K562 (cell line): Measurements from ENCODE around the gene ATF4. TPM values are rescaled to one million over a fixed set of nuclear protein-coding genes. Genes with fewer than 3 reads are reported as not detected.
A peak's percentile ranks its signal among the peaks of the same experiment; 100 is the strongest.

Source experiments
- FOXA1 ChIP-seq: fragments of 450-650 bp; IDR thresholded peaks from 2 replicates; pipeline ENCODE4 v1.6.1; 2016; ENCODE audit warnings: mild to moderate bottlenecking, borderline replicate concordance
- FUS ChIP-seq: fragments of 200-400 bp; formaldehyde crosslinking; optimal IDR thresholded peaks from 2 replicates; pipeline ENCODE3; 2017; ENCODE audit warnings: low read depth, low read length
- HLTF ChIP-seq: fragments of 450-650 bp; IDR thresholded peaks from 2 replicates; pipeline ENCODE4 v1.6.1; 2016
- MAZ ChIP-seq, 2 experiments: fragments of 450-650 bp in 1 of 2; sonication (generic) in 1 of 2; formaldehyde crosslinking; IDR thresholded peaks in 1 of 2; conservative IDR thresholded peaks in 1 of 2; 2 replicates each; pipeline versions ENCODE4 v1.4.0 to v1.5.0; 2020; ENCODE audit warnings: mild to moderate bottlenecking in 1 of 2, missing genetic modification reagents in 1 of 2
- PHF20 ChIP-seq: fragments of 450-650 bp; IDR thresholded peaks from 2 replicates; pipeline ENCODE4 v1.6.1; 2018; ENCODE audit not compliant: partially characterized antibody
- POU5F1 ChIP-seq: fragments of 150-350 bp; IDR thresholded peaks from 2 replicates; pipeline ENCODE4 v1.6.1; 2014; ENCODE audit warnings: borderline replicate concordance, low read length, low read depth, mild to moderate bottlenecking; ENCODE audit not compliant: partially characterized antibody
- RBM14 ChIP-seq: fragments of 200-400 bp; formaldehyde crosslinking; IDR thresholded peaks from 2 replicates; pipeline ENCODE4 v1.6.1; 2018; ENCODE audit warnings: low read depth, mild to moderate bottlenecking, low read length, moderate library complexity, borderline replicate concordance; ENCODE audit not compliant: insufficient read depth
- RFX1 ChIP-seq: fragments of 450-650 bp; IDR thresholded peaks from 2 replicates; pipeline ENCODE4 v1.6.1; 2016; ENCODE audit warnings: mild to moderate bottlenecking, moderate library complexity
- RFX5 ChIP-seq: IDR thresholded peaks from 2 replicates; pipeline ENCODE4 v1.6.1; 2011; ENCODE audit warnings: low read depth, mild to moderate bottlenecking, improper control_type of control experiment, low read length
- SAP30 ChIP-seq: fragments of 200-600 bp; sonication (generic); IDR thresholded peaks from 2 replicates; pipeline ENCODE4 v1.6.1; 2012; ENCODE audit warnings: borderline replicate concordance, low read depth, mild to moderate bottlenecking, moderate library complexity, low read length, control low read depth, inconsistent platforms; ENCODE audit not compliant: insufficient read depth, poor library complexity, severe bottlenecking
- SMARCC2 ChIP-seq: fragments of 450-650 bp; IDR thresholded peaks from 2 replicates; pipeline ENCODE4 v1.6.1; 2017; ENCODE audit warnings: antibody characterized with exemption, moderate library complexity, mild to moderate bottlenecking, low read depth
- SP2 ChIP-seq: IDR thresholded peaks from 2 replicates; pipeline ENCODE4 v1.6.1; 2011; ENCODE audit warnings: mild to moderate bottlenecking, low read depth, low read length, moderate library complexity; ENCODE audit not compliant: poor library complexity, severe bottlenecking; ENCODE audit errors: extremely low read depth
- SREBF2 ChIP-seq: sonication (generic); formaldehyde crosslinking; IDR thresholded peaks from 2 replicates; pipeline ENCODE4 v1.4.0; 2020; ENCODE audit warnings: mild to moderate bottlenecking, missing genetic modification reagents
- YY1 ChIP-seq, 3 experiments: IDR thresholded peaks; 2 replicates each; pipeline ENCODE4 v1.6.1; 2011; ENCODE audit warnings: low read length in 2 of 3, mild to moderate bottlenecking in 2 of 3, moderate library complexity in 2 of 3, borderline replicate concordance in 1 of 3, control low read depth in 1 of 3, low read depth in 1 of 3; ENCODE audit not compliant: insufficient read depth in 3 of 3, insufficient replicate concordance in 2 of 3, control insufficient read depth in 1 of 3, insufficient read length in 1 of 3; ENCODE audit errors: extremely low read depth in 1 of 3
- ZNF184 ChIP-seq: sonication (generic); formaldehyde crosslinking; IDR thresholded peaks from 2 replicates; pipeline ENCODE4 v1.5.0; 2020; ENCODE audit warnings: missing genetic modification reagents
- ZNF324 ChIP-seq: fragments of 250-450 bp; sonication (Bioruptor Pico); IDR thresholded peaks from 2 replicates; pipeline ENCODE4 v1.4.0; 2020; ENCODE audit warnings: mild to moderate bottlenecking
- ZNF354B ChIP-seq: fragments of 250-450 bp; sonication (Bioruptor Pico); IDR thresholded peaks from 2 replicates; pipeline ENCODE4 v1.4.0; 2020
- ZNF408 ChIP-seq: fragments of 250-450 bp; sonication (Bioruptor Pico); IDR thresholded peaks from 2 replicates; pipeline ENCODE4 v1.4.0; 2020; ENCODE audit warnings: low read depth, mild to moderate bottlenecking, moderate library complexity
- polyA plus RNA-seq, 8 experiments: library from polyadenylated mRNA; depleted of rRNA in 4 of 8; stranded (reverse) in 5 of 8; unstranded in 3 of 8; fragments of >200 nt; fragmentation: Nextera tagmentation in 2 of 8; fragmentation: Illumina TruSeq in 1 of 8; extraction: Ambion mirVana in 2 of 8; extraction: Trizol in 1 of 8; gene quantifications; 2 replicates each; pipeline versions ENCODE4 v1.2.1 to v1.2.3, GENCODE V29; 2011 to 2014; ENCODE audit warnings: inconsistent platforms in 1 of 8, missing spikeins in 1 of 8
- total RNA-seq, 7 experiments: library from RNA; depleted of rRNA in 6 of 7; stranded (reverse); fragments of >200 nt in 6 of 7; fragmentation: Illumina TruSeq in 2 of 7; extraction: Trizol in 2 of 7; gene quantifications; 2 replicates each; pipeline versions ENCODE4 v1.2.1 to v1.2.3, GENCODE V29; 2011 to 2021; ENCODE audit warnings: low replicate concordance in 1 of 7
- TF ChIP-seq, protein P1 (sequence below): fragments of 250-450 bp; sonication (Bioruptor Pico); IDR thresholded peaks from 2 replicates; pipeline ENCODE4 v1.4.0; 2020; ENCODE audit warnings: borderline replicate concordance
- TF ChIP-seq, protein P2 (sequence below): fragments of 450-650 bp; IDR thresholded peaks from 2 replicates; pipeline ENCODE4 v1.6.1; 2018; ENCODE audit not compliant: partially characterized antibody
- TF ChIP-seq, protein P3 (sequence below): fragments of 200-800 bp; sonication (Bioruptor generic); IDR thresholded peaks from 2 replicates; pipeline ENCODE4 v1.6.1; 2017; ENCODE audit warnings: missing genetic modification characterization, missing compliant biosample characterization

Gene ATF4
- total and polyA plus RNA-seq, 9 of the 15 experiments (the other 6 are each of a cell fraction or from before 2014, with no cell fraction given): 93.1 to 723 (median 355) TPM

DNA sequence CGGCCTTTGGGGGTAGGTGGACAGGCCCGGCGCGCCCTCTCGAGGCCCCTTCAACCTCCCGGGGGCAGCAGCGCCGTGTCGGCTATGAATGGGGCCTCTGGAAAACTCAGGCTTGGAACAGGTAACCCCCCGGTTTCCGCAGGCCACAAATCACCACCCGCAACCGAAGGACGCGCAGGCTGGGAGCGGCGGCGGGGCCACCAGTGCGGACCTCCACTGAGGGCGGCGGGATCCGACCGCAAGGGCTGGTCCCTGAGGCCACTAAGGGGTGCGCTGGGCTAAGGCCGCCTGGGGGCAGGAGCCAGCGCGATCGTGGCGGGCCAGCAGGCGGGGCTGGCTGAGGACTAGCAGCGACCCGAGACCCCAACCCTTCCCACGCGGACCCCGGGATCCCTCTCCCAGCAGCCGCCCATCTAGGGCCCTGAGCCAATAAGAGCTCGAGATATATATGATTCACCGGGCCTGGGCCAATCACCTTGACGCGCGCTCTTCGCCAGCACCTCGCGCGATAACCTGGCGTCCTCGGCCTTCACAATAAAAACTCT lies 609 bp upstream of the ATF4 start (continued):
- TF ChIP-seq MAZ (CRISPR knock-in tag; conservative IDR thresholded peaks at IDR 0.05 in 1 of 2, IDR thresholded peaks at IDR 0.05 in 1 of 2): peak in 1 of 2 experiments; percentile 65; a peak in 2 of 4 replicates
- TF ChIP-seq HLTF: no peak
- TF ChIP-seq PHF20: peak; percentile 17
- no peak for TF ChIP-seq FOXA1
- peak in 1 of 3 experiments; percentile 6 for TF ChIP-seq YY1 (IDR thresholded peaks at IDR 0.05; ENCODE audit: borderline replicate concordance in 1 of 3, control insufficient read depth in 1 of 3, extremely low read depth in 1 of 3, insufficient read depth in 3 of 3, insufficient read length in 1 of 3, insufficient replicate concordance in 2 of 3, low read depth in 1 of 3, low read length in 2 of 3)
- TF ChIP-seq ZNF408 (CRISPR knock-in tag): no peak
- TF ChIP-seq ZNF354B (CRISPR knock-in tag): no peak
- peak; percentile 42 for TF ChIP-seq SP2
- no peak for TF ChIP-seq RFX1
- TF ChIP-seq ZNF184 (CRISPR knock-in tag): no peak
- TF ChIP-seq, protein P1, sequence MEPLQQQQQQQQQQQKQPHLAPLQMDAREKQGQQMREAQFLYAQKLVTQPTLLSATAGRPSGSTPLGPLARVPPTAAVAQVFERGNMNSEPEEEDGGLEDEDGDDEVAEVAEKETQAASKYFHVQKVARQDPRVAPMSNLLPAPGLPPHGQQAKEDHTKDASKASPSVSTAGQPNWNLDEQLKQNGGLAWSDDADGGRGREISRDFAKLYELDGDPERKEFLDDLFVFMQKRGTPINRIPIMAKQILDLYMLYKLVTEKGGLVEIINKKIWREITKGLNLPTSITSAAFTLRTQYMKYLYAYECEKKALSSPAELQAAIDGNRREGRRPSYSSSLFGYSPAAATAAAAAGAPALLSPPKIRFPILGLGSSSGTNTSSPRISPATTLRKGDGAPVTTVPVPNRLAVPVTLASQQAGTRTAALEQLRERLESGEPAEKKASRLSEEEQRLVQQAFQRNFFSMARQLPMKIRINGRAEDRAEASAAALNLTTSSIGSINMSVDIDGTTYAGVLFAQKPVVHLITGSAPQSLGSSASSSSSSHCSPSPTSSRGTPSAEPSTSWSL (CRISPR knock-in tag): no peak
- TF ChIP-seq, protein P2, sequence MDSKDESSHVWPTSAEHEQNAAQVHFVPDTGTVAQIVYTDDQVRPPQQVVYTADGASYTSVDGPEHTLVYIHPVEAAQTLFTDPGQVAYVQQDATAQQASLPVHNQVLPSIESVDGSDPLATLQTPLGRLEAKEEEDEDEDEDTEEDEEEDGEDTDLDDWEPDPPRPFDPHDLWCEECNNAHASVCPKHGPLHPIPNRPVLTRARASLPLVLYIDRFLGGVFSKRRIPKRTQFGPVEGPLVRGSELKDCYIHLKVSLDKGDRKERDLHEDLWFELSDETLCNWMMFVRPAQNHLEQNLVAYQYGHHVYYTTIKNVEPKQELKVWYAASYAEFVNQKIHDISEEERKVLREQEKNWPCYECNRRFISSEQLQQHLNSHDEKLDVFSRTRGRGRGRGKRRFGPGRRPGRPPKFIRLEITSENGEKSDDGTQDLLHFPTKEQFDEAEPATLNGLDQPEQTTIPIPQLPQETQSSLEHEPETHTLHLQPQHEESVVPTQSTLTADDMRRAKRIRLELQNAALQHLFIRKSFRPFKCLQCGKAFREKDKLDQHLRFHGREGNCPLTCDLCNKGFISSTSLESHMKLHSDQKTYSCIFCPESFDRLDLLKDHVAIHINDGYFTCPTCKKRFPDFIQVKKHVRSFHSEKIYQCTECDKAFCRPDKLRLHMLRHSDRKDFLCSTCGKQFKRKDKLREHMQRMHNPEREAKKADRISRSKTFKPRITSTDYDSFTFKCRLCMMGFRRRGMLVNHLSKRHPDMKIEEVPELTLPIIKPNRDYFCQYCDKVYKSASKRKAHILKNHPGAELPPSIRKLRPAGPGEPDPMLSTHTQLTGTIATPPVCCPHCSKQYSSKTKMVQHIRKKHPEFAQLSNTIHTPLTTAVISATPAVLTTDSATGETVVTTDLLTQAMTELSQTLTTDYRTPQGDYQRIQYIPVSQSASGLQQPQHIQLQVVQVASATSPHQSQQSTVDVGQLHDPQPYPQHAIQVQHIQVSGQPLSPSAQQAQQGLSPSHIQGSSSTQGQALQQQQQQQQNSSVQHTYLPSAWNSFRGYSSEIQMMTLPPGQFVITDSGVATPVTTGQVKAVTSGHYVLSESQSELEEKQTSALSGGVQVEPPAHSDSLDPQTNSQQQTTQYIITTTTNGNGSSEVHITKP: no peak
- peak; percentile 13; the same call in 1 of the 2 replicates for TF ChIP-seq RFX5
- TF ChIP-seq POU5F1: no peak
- no peak for TF ChIP-seq RBM14
- TF ChIP-seq ZNF324 (CRISPR knock-in tag): no peak
- TF ChIP-seq FUS: no peak
- no peak for TF ChIP-seq SMARCC2
- TF ChIP-seq SREBF2 (CRISPR knock-in tag): no peak
- TF ChIP-seq SAP30: peak; percentile 61
- TF ChIP-seq, protein P3, sequence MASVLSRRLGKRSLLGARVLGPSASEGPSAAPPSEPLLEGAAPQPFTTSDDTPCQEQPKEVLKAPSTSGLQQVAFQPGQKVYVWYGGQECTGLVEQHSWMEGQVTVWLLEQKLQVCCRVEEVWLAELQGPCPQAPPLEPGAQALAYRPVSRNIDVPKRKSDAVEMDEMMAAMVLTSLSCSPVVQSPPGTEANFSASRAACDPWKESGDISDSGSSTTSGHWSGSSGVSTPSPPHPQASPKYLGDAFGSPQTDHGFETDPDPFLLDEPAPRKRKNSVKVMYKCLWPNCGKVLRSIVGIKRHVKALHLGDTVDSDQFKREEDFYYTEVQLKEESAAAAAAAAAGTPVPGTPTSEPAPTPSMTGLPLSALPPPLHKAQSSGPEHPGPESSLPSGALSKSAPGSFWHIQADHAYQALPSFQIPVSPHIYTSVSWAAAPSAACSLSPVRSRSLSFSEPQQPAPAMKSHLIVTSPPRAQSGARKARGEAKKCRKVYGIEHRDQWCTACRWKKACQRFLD (CRISPR knock-in tag): peak; percentile 64; the same call in 1 of the 2 replicates
